Measurements from ENCODE around the gene UBE3A. TPM values are rescaled to one million over a fixed set of nuclear protein-coding genes. Genes with fewer than 3 reads are reported as not detected.

The UBE3A gene
- total and polyA plus RNA-seq, 2 donors (not counting 1 experiment from before 2014, with no cell fraction given): 13.4 to 135 TPM

DNA sequence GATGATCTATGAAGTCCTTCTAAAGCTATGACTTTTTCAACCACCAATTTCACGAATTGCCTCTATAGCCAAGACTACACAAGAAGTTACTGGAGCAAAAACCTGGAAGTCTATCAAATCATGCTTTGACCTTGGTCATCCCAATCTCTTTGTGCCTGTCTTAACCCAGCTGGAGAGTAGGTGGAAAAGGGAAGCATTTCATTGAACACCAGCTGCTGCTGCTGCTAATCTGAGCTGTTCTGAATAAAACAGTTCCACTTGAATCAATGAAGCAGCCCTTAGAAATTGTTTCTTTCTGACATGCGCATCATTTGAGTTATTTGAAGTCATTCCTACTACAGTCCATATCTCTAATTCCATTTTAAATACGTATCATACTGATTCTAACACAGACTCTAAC lies 7.3 kb upstream of the UBE3A start:
- Histone ChIP-seq H3K9me3 (ENCODE audit: control extremely low read depth in 1 of 3, control insufficient read depth in 2 of 3, insufficient read depth in 1 of 3, low read length in 2 of 3) (peaks cover 0 to 7% (median 4%) of the 10 kb centered on the region in 3 donors), H3K27ac (ENCODE audit: low read length in 2 of 2) (no peak overlapping the region), H3K27me3 (replicated peaks in 1 of 4; ENCODE audit: control extremely low read depth in 1 of 4, control insufficient read depth in 3 of 4, insufficient read depth in 4 of 4, low read length in 3 of 4) (no peaks in the 10 kb centered on the region), H3K79me2 (ENCODE audit: control insufficient read depth, insufficient read depth, low read length) (no peaks in the 10 kb centered on the region), H3K4me2 (replicated peaks; ENCODE audit: low read depth, low read length, poor library complexity, severe bottlenecking) (no peak overlapping the region), H4K20me1 (ENCODE audit: control insufficient read depth, insufficient read depth, low read length, poor library complexity, severe bottlenecking) (no peaks in the 10 kb centered on the region), H3K4me1 (ENCODE audit: control insufficient read depth in 2 of 2, insufficient read depth in 2 of 2, low read length in 2 of 2) (no peaks in the 10 kb centered on the region), H2AFZ (ENCODE audit: insufficient read depth, low read depth, low read length, poor library complexity, severe bottlenecking) (no peak overlapping the region), H3K9ac (ENCODE audit: low read length) (no peak overlapping the region), H3K4me3 (ENCODE audit: control extremely low read depth in 1 of 5, extremely low read depth in 1 of 5, insufficient read depth in 1 of 5, low read depth in 2 of 5, low read length in 4 of 5) (no peak overlapping the region), H3K36me3 (replicated peaks in 1 of 2; ENCODE audit: control extremely low read depth in 1 of 2, control insufficient read depth in 1 of 2, extremely low read depth in 1 of 2, insufficient read depth in 2 of 2, low read length in 1 of 2) (no peaks in the 10 kb centered on the region)
- Mint-ChIP-seq H3K27me3 (no peaks in the 10 kb centered on the region), H3K4me3 (no peak overlapping the region), H3K9me3 (ENCODE audit: insufficient read depth) (peaks cover 2% of the 10 kb centered on the region), H3K27ac (no peak overlapping the region), H3K4me1 (no peaks in the 10 kb centered on the region)
- TF ChIP-seq EZH2 (IDR thresholded peaks at IDR 0.05; ENCODE audit: borderline replicate concordance, insufficient read depth, low read depth, low read length, poor library complexity, severe bottlenecking) (no peak), CTCF (IDR thresholded peaks at IDR 0.05) (no peak)
- no peak for ATAC-seq (ENCODE audit: low read depth)
- intact Hi-C loops (cut with micrococcal nuclease): no loop called here
- DNase-seq: no peak
- CTCF ChIA-PET: no interaction called here
- WGBS (ENCODE audit: insufficient coverage): no CpG with 5 or more reads among the region's 3 CpGs
- POLR2A ChIA-PET: no interaction called here

DNA sequence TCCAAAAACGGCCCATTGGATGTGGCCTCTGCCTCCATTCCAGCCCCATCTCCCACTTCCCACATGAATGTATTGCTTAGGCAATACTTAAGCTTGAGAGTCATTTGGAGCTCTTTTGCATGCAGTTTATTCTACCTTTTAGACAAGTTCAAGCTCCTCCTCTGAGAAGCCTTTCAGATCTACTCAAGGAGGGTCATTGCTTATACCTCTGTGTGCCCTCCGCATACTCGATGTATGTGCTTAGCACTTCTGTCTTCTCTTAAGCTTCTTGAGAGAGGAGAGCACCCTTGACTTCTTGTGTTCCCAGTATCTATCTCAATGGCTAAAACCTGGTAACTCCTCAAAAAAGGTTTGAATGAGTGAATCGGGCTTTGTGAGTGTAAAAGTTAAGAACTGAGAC lies 6.6 kb upstream of the UBE3A start:
- H3K4me3 ChIP-seq (ENCODE audit: control extremely low read depth in 1 of 5, extremely low read depth in 1 of 5, insufficient read depth in 1 of 5, low read depth in 2 of 5, low read length in 4 of 5): no peak overlapping the region
- H3K4me2 ChIP-seq (replicated peaks; ENCODE audit: low read depth, low read length, poor library complexity, severe bottlenecking): no peak overlapping the region
- H3K4me1 ChIP-seq (ENCODE audit: control insufficient read depth in 2 of 2, insufficient read depth in 2 of 2, low read length in 2 of 2): no peaks in the 10 kb centered on the region
- H2AFZ ChIP-seq (ENCODE audit: insufficient read depth, low read depth, low read length, poor library complexity, severe bottlenecking): no peak overlapping the region
- Mint-ChIP-seq H3K27ac (no peak overlapping the region), H3K4me3 (no peak overlapping the region), H3K27me3 (no peaks in the 10 kb centered on the region), H3K9me3 (ENCODE audit: insufficient read depth) (peaks cover 1% of the 10 kb centered on the region), H3K4me1 (no peaks in the 10 kb centered on the region)
- DNase-seq (no peak), ATAC-seq (ENCODE audit: low read depth) (no peak)
- no peaks in the 10 kb centered on the region for H3K27me3 ChIP-seq (replicated peaks in 1 of 4; ENCODE audit: control extremely low read depth in 1 of 4, control insufficient read depth in 3 of 4, insufficient read depth in 4 of 4, low read length in 3 of 4)
- H3K36me3 ChIP-seq (replicated peaks in 1 of 2; ENCODE audit: control extremely low read depth in 1 of 2, control insufficient read depth in 1 of 2, extremely low read depth in 1 of 2, insufficient read depth in 2 of 2, low read length in 1 of 2): no peaks in the 10 kb centered on the region
- ChIA-PET POLR2A (no interaction called here), CTCF (no interaction called here)
- peaks cover 0 to 1% (median under 1%) of the 10 kb centered on the region in 3 donors for H3K9me3 ChIP-seq (ENCODE audit: control extremely low read depth in 1 of 3, control insufficient read depth in 2 of 3, insufficient read depth in 1 of 3, low read length in 2 of 3)
- H4K20me1 ChIP-seq (ENCODE audit: control insufficient read depth, insufficient read depth, low read length, poor library complexity, severe bottlenecking): no peaks in the 10 kb centered on the region
- TF ChIP-seq EZH2 (IDR thresholded peaks at IDR 0.05; ENCODE audit: borderline replicate concordance, insufficient read depth, low read depth, low read length, poor library complexity, severe bottlenecking) (no peak), CTCF (IDR thresholded peaks at IDR 0.05) (no peak)
- 100% methylated on average over 3 of the region's 4 CpGs for WGBS (ENCODE audit: insufficient coverage)
- intact Hi-C loops (cut with micrococcal nuclease): no loop called here
- no peaks in the 10 kb centered on the region for H3K79me2 ChIP-seq (ENCODE audit: control insufficient read depth, insufficient read depth, low read length)
- no peak overlapping the region for H3K9ac ChIP-seq (ENCODE audit: low read length)
- H3K27ac ChIP-seq (ENCODE audit: low read length in 2 of 2): no peak overlapping the region
